ENCODE measurements around the gene FDXR. TPM values are rescaled to one million over a fixed set of nuclear protein-coding genes. Genes with fewer than 3 reads are reported as not detected.

Gene FDXR
- total RNA-seq, 5 donors from 2014 or later (not counting 1 experiment from before 2014, with no cell fraction given), result 4.2 to 20.7 (median 15.3) TPM

Other genes with a start within 250 kb of the FDXR start
- under 1 TPM in 1 of 5 donors, not detected in 4; 0.38 TPM for gene CD300E, start 249.3 kb downstream of the FDXR start, total RNA-seq
- under 1 TPM in 1 of 5 donors, not detected in 4; 0.25 TPM for gene CD300LF, start 160.1 kb downstream of the FDXR start, total RNA-seq
- gene RAB37, start 135.7 kb downstream of the FDXR start, total RNA-seq, result 10 to 100 TPM; 31.2 to 73.4 (median 40.7) TPM
- gene NHERF1, start 124.4 kb downstream of the FDXR start, total RNA-seq, result 100 to 1,000 TPM; 104 to 260 (median 223) TPM
- gene NAT9, start 96.6 kb downstream of the FDXR start, total RNA-seq, result 10 to 100 TPM; 37.2 to 74.4 (median 71.9) TPM
- gene GRIN2C, start 13.1 kb downstream of the FDXR start, total RNA-seq, result not detected
- gene FADS6, start 20.6 kb upstream of the FDXR start, total RNA-seq, result not detected
- gene USH1G, start 50.3 kb upstream of the FDXR start, total RNA-seq, result not detected
- gene OTOP2, start 51.3 kb upstream of the FDXR start, total RNA-seq, result not detected
- not detected for gene OTOP3, start 62.9 kb upstream of the FDXR start, total RNA-seq
- 10 to 100 TPM; 12.7 to 21.0 (median 14.5) TPM for gene HID1, start 99.8 kb upstream of the FDXR start, total RNA-seq
- under 1 TPM in 4 of 5 donors, not detected in 1; 0.12 to 0.29 (median 0.19) TPM for gene CDR2L, start 114.6 kb upstream of the FDXR start, total RNA-seq
- 10 to 100 TPM; 15.6 to 30.6 (median 26.6) TPM for gene MRPL58, start 139.7 kb upstream of the FDXR start, total RNA-seq
- 100 to 1,000 TPM; 115 to 170 (median 139) TPM for gene ATP5PD, start 174.0 kb upstream of the FDXR start, total RNA-seq
- gene KCTD2, start 174.2 kb upstream of the FDXR start, total RNA-seq, result 10 to 100 TPM; 22.0 to 32.8 (median 29.0) TPM
- 10 to 100 TPM in 4 of 5 donors, 1 to 10 TPM in 1; 9.1 to 24.3 (median 16.8) TPM for gene SLC16A5, start 215.0 kb upstream of the FDXR start, total RNA-seq
- gene ARMC7, start 237.0 kb upstream of the FDXR start, total RNA-seq, result 10 to 100 TPM in 3 of 5 donors, 1 to 10 TPM in 2; 8.9 to 23.9 (median 18.8) TPM

Measured in T-cell (primary cell).